GM12878 (cell line): ENCODE results near the gene PTPRN2. TPM values are rescaled to one million over a fixed set of nuclear protein-coding genes. Genes with fewer than 3 reads are reported as not detected.

Experiments
- EGR1 ChIP-seq, 2 experiments: IDR thresholded peaks; 1 replicate in 1 of 2; 2 replicates in 1 of 2; pipeline ENCODE4 v1.6.1; 2011 to 2012; ENCODE audit warnings: low read depth in 2 of 2, low read length in 2 of 2, borderline replicate concordance in 1 of 2, mild to moderate bottlenecking in 1 of 2, moderate library complexity in 1 of 2
- NR2C1 ChIP-seq: fragments of 450-650 bp; IDR thresholded peaks from 2 replicates; pipeline ENCODE4 v1.6.1; 2017; ENCODE audit warnings: antibody characterized with exemption, mild to moderate bottlenecking, moderate library complexity
- RELB ChIP-seq: fragments of 450-650 bp; IDR thresholded peaks from 2 replicates; pipeline ENCODE4 v1.6.1; 2017; ENCODE audit warnings: low read depth, mild to moderate bottlenecking, moderate library complexity
- SMAD1 ChIP-seq: fragments of 450-650 bp; IDR thresholded peaks from 2 replicates; pipeline ENCODE4 v1.6.1; 2018; ENCODE audit warnings: mild to moderate bottlenecking, low read depth; ENCODE audit not compliant: partially characterized antibody
- ZBTB11 ChIP-seq: fragments of 450-650 bp; formaldehyde crosslinking; IDR thresholded peaks from 2 replicates; pipeline ENCODE4 v1.5.0; 2022; ENCODE audit warnings: mild to moderate bottlenecking, missing genetic modification characterization
- ZBTB33 ChIP-seq: fragments of 450-650 bp; IDR thresholded peaks from 2 replicates; pipeline ENCODE4 v1.6.1; 2017; ENCODE audit warnings: mild to moderate bottlenecking
- polyA plus RNA-seq, 11 experiments: library from polyadenylated mRNA; depleted of rRNA in 4 of 11; unstranded in 6 of 11; stranded (reverse) in 5 of 11; fragments of >200 nt; fragmentation: Nextera tagmentation in 4 of 11; fragmentation: Illumina TruSeq in 1 of 11; extraction: Ambion mirVana in 4 of 11; extraction: Trizol in 1 of 11; gene quantifications; 1 replicate in 1 of 11; 2 replicates in 10 of 11; pipeline versions ENCODE4 v1.2.1 to v1.2.3, GENCODE V29; 2011 to 2016; ENCODE audit warnings: inconsistent platforms in 2 of 11, missing spikeins in 2 of 11, low read depth in 1 of 11
- total RNA-seq, 4 experiments: library from RNA; depleted of rRNA in 3 of 4; stranded (reverse); fragments of >200 nt in 3 of 4; fragmentation: Illumina TruSeq in 1 of 4; extraction: Trizol in 1 of 4; gene quantifications; 2 replicates each; pipeline versions ENCODE4 v1.2.1 to v1.2.3, GENCODE V29; 2013 to 2021

Gene PTPRN2
- total and polyA plus RNA-seq, 10 of the 15 experiments (the other 5 are each of a cell fraction or from before 2014, with no cell fraction given), result 5.4 TPM; not detected in 9

GRCh38 chr7:158024351-158024715 is 563.3 kb downstream of the PTPRN2 start (continued):
- TF ChIP-seq ZBTB11 (CRISPR knock-in tag) (no peak), RELB (no peak), EGR1 (IDR thresholded peaks at IDR 0.05; ENCODE audit: borderline replicate concordance in 1 of 2, low read depth in 2 of 2, low read length in 2 of 2) (no peak), NR2C1 (no peak), ZBTB33 (no peak), SMAD1 (no peak)
